K562 (cell line): ENCODE measurements around the gene TAS1R3. TPM values are rescaled to one million over a fixed set of nuclear protein-coding genes. Genes with fewer than 3 reads are reported as not detected.

ENCODE experiments used
- ATF3 ChIP-seq, 2 experiments: fragments of 450-650 bp in 1 of 2; sonication (generic) in 1 of 2; formaldehyde crosslinking in 1 of 2; IDR thresholded peaks in 1 of 2; conservative IDR thresholded peaks in 1 of 2; 2 replicates each; pipeline versions ENCODE4 v1.6.1 to v1.8.1; 2016 to 2023; ENCODE audit warnings: mild to moderate bottlenecking in 2 of 2, moderate library complexity in 2 of 2, inconsistent platforms in 1 of 2, missing genetic modification reagents in 1 of 2
- CREB1 ChIP-seq, 2 experiments: sonication (generic) in 1 of 2; formaldehyde crosslinking in 1 of 2; IDR thresholded peaks; 2 replicates each; pipeline versions ENCODE4 v1.6.1 to v1.8.0; 2012 to 2022; ENCODE audit warnings: inconsistent platforms in 1 of 2, mild to moderate bottlenecking in 1 of 2, missing genetic modification reagents in 1 of 2, moderate library complexity in 1 of 2
- DPF2 ChIP-seq: fragments of 450-650 bp; IDR thresholded peaks from 2 replicates; pipeline ENCODE4 v1.6.1; 2016
- FOXM1 ChIP-seq, 2 experiments: fragments of 450-650 bp in 1 of 2; sonication (generic) in 1 of 2; formaldehyde crosslinking in 1 of 2; IDR thresholded peaks; 2 replicates each; pipeline versions ENCODE4 v1.6.1 to v1.9.0; 2017 to 2022; ENCODE audit warnings: low read depth in 2 of 2, mild to moderate bottlenecking in 2 of 2, missing genetic modification reagents in 1 of 2, moderate library complexity in 1 of 2
- HDGF ChIP-seq: fragments of 450-650 bp; IDR thresholded peaks from 2 replicates; pipeline ENCODE4 v1.6.1; 2016
- KDM4B ChIP-seq, 2 experiments: fragments of 450-650 bp in 1 of 2; sonication (generic) in 1 of 2; IDR thresholded peaks; 2 replicates each; pipeline ENCODE4 v1.6.1; 2016 to 2017; ENCODE audit warnings: borderline replicate concordance in 2 of 2, antibody characterized with exemption in 1 of 2, low read depth in 1 of 2, mild to moderate bottlenecking in 1 of 2
- KLF1 ChIP-seq: fragments of 450-650 bp; IDR thresholded peaks from 2 replicates; pipeline ENCODE4 v1.6.1; 2016; ENCODE audit warnings: missing genetic modification characterization, missing compliant biosample characterization
- NFRKB ChIP-seq: fragments of 450-650 bp; IDR thresholded peaks from 2 replicates; pipeline ENCODE4 v1.6.1; 2016; ENCODE audit warnings: low read depth
- PHF8 ChIP-seq: fragments of 200-600 bp; sonication (generic); IDR thresholded peaks from 2 replicates; pipeline ENCODE4 v1.6.1; 2012; ENCODE audit warnings: mixed run types, mild to moderate bottlenecking, inconsistent platforms, low read length, moderate library complexity, borderline replicate concordance
- RBFOX2 ChIP-seq: fragments of 200-400 bp; formaldehyde crosslinking; IDR thresholded peaks from 2 replicates; pipeline ENCODE4 v1.6.1; 2017; ENCODE audit warnings: low read depth, mild to moderate bottlenecking, low read length, moderate library complexity
- RBM22 ChIP-seq: fragments of 200-400 bp; formaldehyde crosslinking; IDR thresholded peaks from 2 replicates; pipeline ENCODE4 v1.6.1; 2018; ENCODE audit warnings: low read length, low read depth; ENCODE audit not compliant: poor library complexity, severe bottlenecking
- RBM39 ChIP-seq: fragments of 200-400 bp; formaldehyde crosslinking; optimal IDR thresholded peaks from 2 replicates; pipeline ENCODE3; 2018; ENCODE audit warnings: low read depth, low read length
- RNF2 ChIP-seq: sonication (generic); IDR thresholded peaks from 2 replicates; pipeline ENCODE4 v1.6.1; 2016
- SRSF7 ChIP-seq: fragments of 200-400 bp; formaldehyde crosslinking; optimal IDR thresholded peaks from 2 replicates; pipeline ENCODE3; 2017; ENCODE audit warnings: mild to moderate bottlenecking, low read depth, low read length
- XRCC5 ChIP-seq: fragments of 200-400 bp; formaldehyde crosslinking; IDR thresholded peaks from 2 replicates; pipeline ENCODE4 v1.6.1; 2017; ENCODE audit warnings: low read depth, mild to moderate bottlenecking, low read length
- YBX1 ChIP-seq: fragments of 450-650 bp; IDR thresholded peaks from 2 replicates; pipeline ENCODE4 v1.7.1; 2016; ENCODE audit warnings: mild to moderate bottlenecking
- YY1 ChIP-seq, 3 experiments: IDR thresholded peaks; 2 replicates each; pipeline ENCODE4 v1.6.1; 2011; ENCODE audit warnings: low read length in 2 of 3, mild to moderate bottlenecking in 2 of 3, moderate library complexity in 2 of 3, borderline replicate concordance in 1 of 3, control low read depth in 1 of 3, low read depth in 1 of 3; ENCODE audit not compliant: insufficient read depth in 3 of 3, insufficient replicate concordance in 2 of 3, control insufficient read depth in 1 of 3, insufficient read length in 1 of 3; ENCODE audit errors: extremely low read depth in 1 of 3
- ZNF79 ChIP-seq: fragments of 250-450 bp; sonication (Bioruptor Pico); IDR thresholded peaks from 2 replicates; pipeline ENCODE4 v1.4.0; 2020; ENCODE audit warnings: low read depth, mild to moderate bottlenecking, moderate library complexity
- polyA plus RNA-seq, 8 experiments: library from polyadenylated mRNA; depleted of rRNA in 4 of 8; stranded (reverse) in 5 of 8; unstranded in 3 of 8; fragments of >200 nt; fragmentation: Nextera tagmentation in 2 of 8; fragmentation: Illumina TruSeq in 1 of 8; extraction: Ambion mirVana in 2 of 8; extraction: Trizol in 1 of 8; gene quantifications; 2 replicates each; pipeline versions ENCODE4 v1.2.1 to v1.2.3, GENCODE V29; 2011 to 2014; ENCODE audit warnings: inconsistent platforms in 1 of 8, missing spikeins in 1 of 8
- total RNA-seq, 7 experiments: library from RNA; depleted of rRNA in 6 of 7; stranded (reverse); fragments of >200 nt in 6 of 7; fragmentation: Illumina TruSeq in 2 of 7; extraction: Trizol in 2 of 7; gene quantifications; 2 replicates each; pipeline versions ENCODE4 v1.2.1 to v1.2.3, GENCODE V29; 2011 to 2021; ENCODE audit warnings: low replicate concordance in 1 of 7
- TF ChIP-seq, protein P1 (sequence below), 2 experiments: fragments of 200-800 bp in 1 of 2; sonication (Bioruptor generic) in 1 of 2; sonication (generic) in 1 of 2; formaldehyde crosslinking in 1 of 2; IDR thresholded peaks in 1 of 2; conservative IDR thresholded peaks in 1 of 2; 2 replicates each; pipeline versions ENCODE4 v1.5.0 to v1.6.1; 2016 to 2020; ENCODE audit warnings: missing compliant biosample characterization in 1 of 2, missing genetic modification characterization in 1 of 2, missing genetic modification reagents in 1 of 2
- TF ChIP-seq, protein P2 (sequence below): sonication (generic); IDR thresholded peaks from 2 replicates; pipeline ENCODE4 v1.6.1; 2016
- TF ChIP-seq, protein P3 (sequence below): sonication (generic); formaldehyde crosslinking; IDR thresholded peaks from 2 replicates; pipeline ENCODE4 v1.8.0; 2022; ENCODE audit warnings: mild to moderate bottlenecking, missing genetic modification reagents

TAS1R3 gene
- total and polyA plus RNA-seq, 9 of the 15 experiments (the other 6 are each of a cell fraction or from before 2014, with no cell fraction given) = 0.07 to 0.13 TPM; not detected in 7

GRCh38 chr1:1358433-1359271 lies 27.6 kb downstream of the TAS1R3 start, which contains the start of gene MXRA8 (continued):
- TF ChIP-seq, protein P1, sequence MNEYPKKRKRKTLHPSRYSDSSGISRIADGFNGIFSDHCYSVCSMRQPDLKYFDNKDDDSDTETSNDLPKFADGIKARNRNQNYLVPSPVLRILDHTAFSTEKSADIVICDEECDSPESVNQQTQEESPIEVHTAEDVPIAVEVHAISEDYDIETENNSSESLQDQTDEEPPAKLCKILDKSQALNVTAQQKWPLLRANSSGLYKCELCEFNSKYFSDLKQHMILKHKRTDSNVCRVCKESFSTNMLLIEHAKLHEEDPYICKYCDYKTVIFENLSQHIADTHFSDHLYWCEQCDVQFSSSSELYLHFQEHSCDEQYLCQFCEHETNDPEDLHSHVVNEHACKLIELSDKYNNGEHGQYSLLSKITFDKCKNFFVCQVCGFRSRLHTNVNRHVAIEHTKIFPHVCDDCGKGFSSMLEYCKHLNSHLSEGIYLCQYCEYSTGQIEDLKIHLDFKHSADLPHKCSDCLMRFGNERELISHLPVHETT (CRISPR knock-in tag; conservative IDR thresholded peaks at IDR 0.05 in 1 of 2, IDR thresholded peaks at IDR 0.05 in 1 of 2) = 0 out of 4 replicates have a peak, but pooled peaks of 1 of the 2 experiments have one; percentile 46
- TF ChIP-seq RBFOX2 = peak; percentile 72
- peak in 1 of 3 experiments; percentile 3 for TF ChIP-seq YY1 (IDR thresholded peaks at IDR 0.05; ENCODE audit: borderline replicate concordance in 1 of 3, control insufficient read depth in 1 of 3, extremely low read depth in 1 of 3, insufficient read depth in 3 of 3, insufficient read length in 1 of 3, insufficient replicate concordance in 2 of 3, low read depth in 1 of 3, low read length in 2 of 3)
- TF ChIP-seq, protein P2, sequence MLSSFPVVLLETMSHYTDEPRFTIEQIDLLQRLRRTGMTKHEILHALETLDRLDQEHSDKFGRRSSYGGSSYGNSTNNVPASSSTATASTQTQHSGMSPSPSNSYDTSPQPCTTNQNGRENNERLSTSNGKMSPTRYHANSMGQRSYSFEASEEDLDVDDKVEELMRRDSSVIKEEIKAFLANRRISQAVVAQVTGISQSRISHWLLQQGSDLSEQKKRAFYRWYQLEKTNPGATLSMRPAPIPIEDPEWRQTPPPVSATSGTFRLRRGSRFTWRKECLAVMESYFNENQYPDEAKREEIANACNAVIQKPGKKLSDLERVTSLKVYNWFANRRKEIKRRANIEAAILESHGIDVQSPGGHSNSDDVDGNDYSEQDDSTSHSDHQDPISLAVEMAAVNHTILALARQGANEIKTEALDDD = no peak
- peak; percentile 29; the same call in 1 of the 2 replicates for TF ChIP-seq HDGF
- TF ChIP-seq PHF8 = peak; percentile 13; the same call in 1 of the 2 replicates
- TF ChIP-seq ATF3 (IDR thresholded peaks at IDR 0.05) = peak; percentile 82
- TF ChIP-seq ATF3 (CRISPR knock-in tag; conservative IDR thresholded peaks at IDR 0.05) = 0 out of 2 replicates have a peak, but pooled peaks have one; percentile 26
- peak; percentile 51; the same call in 1 of the 2 replicates for TF ChIP-seq RNF2
- TF ChIP-seq SRSF7 = no peak
- no peak for TF ChIP-seq FOXM1 (IDR thresholded peaks at IDR 0.05; ENCODE audit: low read depth)
- TF ChIP-seq FOXM1 (CRISPR knock-in tag; IDR thresholded peaks at IDR 0.05; ENCODE audit: low read depth) = peak; percentile 49; the same call in 1 of the 2 replicates
- TF ChIP-seq CREB1 (IDR thresholded peaks at IDR 0.05) = peak; percentile 67
- TF ChIP-seq CREB1 (CRISPR knock-in tag; IDR thresholded peaks at IDR 0.05) = peak; percentile 61
- TF ChIP-seq DPF2 = peak; percentile 64
- no peak for TF ChIP-seq RBM39
- TF ChIP-seq YBX1 = no peak
- peak in 1 of 2 experiments; percentile 44; a peak in 1 of 4 replicates for TF ChIP-seq KDM4B (IDR thresholded peaks at IDR 0.05; ENCODE audit: borderline replicate concordance in 2 of 2, low read depth in 1 of 2)
- peak; percentile 86 for TF ChIP-seq KLF1 (tag)
- peak; percentile 36 for TF ChIP-seq RBM22
- TF ChIP-seq ZNF79 (CRISPR knock-in tag) = no peak
- TF ChIP-seq NFRKB = peak; percentile 49; the same call in 1 of the 2 replicates
- TF ChIP-seq XRCC5 = no peak
- TF ChIP-seq, protein P3, sequence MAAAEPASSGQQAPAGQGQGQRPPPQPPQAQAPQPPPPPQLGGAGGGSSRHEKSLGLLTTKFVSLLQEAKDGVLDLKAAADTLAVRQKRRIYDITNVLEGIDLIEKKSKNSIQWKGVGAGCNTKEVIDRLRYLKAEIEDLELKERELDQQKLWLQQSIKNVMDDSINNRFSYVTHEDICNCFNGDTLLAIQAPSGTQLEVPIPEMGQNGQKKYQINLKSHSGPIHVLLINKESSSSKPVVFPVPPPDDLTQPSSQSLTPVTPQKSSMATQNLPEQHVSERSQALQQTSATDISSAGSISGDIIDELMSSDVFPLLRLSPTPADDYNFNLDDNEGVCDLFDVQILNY (CRISPR knock-in tag) = no peak
